ENCODE measurements around the gene TGFBI. TPM values are rescaled to one million over a fixed set of nuclear protein-coding genes. Genes with fewer than 3 reads are reported as not detected.

The TGFBI gene
- total RNA-seq, 1 experiment from 2014 or later: 3.2 TPM

DNA sequence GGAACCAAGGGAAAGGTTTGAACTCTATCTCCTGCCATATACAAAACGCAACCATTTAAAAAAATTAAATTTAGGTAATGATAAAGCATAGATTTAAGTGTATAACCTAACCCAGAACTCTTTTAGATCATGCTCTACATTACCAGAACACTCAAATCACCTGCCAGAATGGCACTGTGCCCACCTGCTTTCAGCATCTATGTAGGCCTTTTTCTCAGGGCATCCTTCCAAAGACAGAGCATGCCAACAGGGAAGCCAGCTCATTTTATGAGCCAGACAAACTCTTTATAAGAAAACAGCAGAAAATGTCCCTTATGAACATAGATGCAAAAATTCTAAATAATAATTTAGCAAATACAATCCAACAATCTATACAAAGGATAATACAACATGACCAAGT, 55.9 kb downstream of the TGFBI start:
- Histone ChIP-seq H3K36me3 (replicated peaks; ENCODE audit: control insufficient read depth, insufficient read depth, low read length) (no peaks in the 10 kb centered on the region), H3K4me3 (ENCODE audit: insufficient read depth, low read depth, low read length) (no peak overlapping the region), H3K27me3 (ENCODE audit: control insufficient read depth, insufficient read depth, low read length) (no peaks in the 10 kb centered on the region; the same call in 1 of the 2 replicates)
- DNase-seq: no peak

- Histone ChIP-seq H3K36me3 (replicated peaks; ENCODE audit: control insufficient read depth, insufficient read depth, low read length) (no peaks in the 10 kb centered on the region), H3K4me3 (ENCODE audit: insufficient read depth, low read depth, low read length) (no peak overlapping the region), H3K27me3 (ENCODE audit: control insufficient read depth, insufficient read depth, low read length) (no peaks in the 10 kb centered on the region; the same call in 1 of the 2 replicates)
- DNase-seq: no peak
Measured at GRCh38 chr5:136086783-136087566, 58.2 kb downstream of the TGFBI start.

DNA sequence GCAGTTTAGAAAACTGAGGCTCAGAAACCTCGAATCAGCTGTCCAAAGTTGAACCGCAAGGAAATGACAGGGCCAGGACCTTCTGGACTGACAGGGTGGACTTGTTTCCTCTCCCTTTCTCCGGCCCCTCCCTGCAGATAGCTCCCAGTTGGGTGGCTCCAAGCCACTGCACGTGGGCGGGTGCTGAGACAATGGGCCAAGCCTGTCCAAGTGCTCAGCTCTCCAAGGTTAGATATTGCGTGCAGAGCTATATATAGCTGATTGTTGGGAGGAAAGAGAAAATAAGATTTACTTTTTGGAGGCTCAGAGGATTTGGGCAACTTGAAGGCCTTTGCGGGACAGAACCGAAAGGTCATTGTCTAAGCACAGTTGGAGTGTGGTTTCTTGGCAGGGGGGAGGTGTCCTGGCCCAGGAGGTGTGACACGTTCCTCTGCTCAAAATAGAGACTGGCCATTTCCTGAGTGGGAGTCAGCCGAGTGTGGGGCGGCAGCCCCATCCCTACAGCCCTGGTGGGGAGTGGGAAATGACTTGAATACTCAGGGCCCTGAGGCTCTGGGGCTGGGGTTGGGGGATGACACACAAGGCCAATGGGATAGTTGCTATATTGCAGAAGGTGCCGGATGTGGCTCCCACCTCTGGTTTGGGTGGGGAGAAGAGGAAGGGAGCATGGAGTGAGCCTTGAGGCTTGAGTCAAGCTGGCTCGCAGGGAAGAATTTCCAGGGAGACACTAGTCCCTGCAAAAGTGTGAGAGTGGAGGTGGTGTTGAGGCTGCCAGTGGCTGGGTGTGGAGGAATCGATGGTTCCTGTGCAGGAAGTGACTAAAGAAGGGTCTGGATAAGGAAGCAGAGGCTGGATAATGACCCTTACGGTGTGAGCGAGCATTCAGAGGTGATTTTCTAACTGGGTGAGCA, 59.4 kb downstream of the TGFBI start:
- DNase-seq: no peak
- Histone ChIP-seq H3K36me3 (replicated peaks; ENCODE audit: control insufficient read depth, insufficient read depth, low read length) (no peaks in the 10 kb centered on the region), H3K4me3 (ENCODE audit: insufficient read depth, low read depth, low read length) (no peak overlapping the region), H3K27me3 (ENCODE audit: control insufficient read depth, insufficient read depth, low read length) (no peaks in the 10 kb centered on the region; the same call in 1 of the 2 replicates)

- Histone ChIP-seq H3K4me3 (ENCODE audit: insufficient read depth, low read depth, low read length) (no peak overlapping the region), H3K27me3 (ENCODE audit: control insufficient read depth, insufficient read depth, low read length) (no peaks in the 10 kb centered on the region), H3K36me3 (replicated peaks; ENCODE audit: control insufficient read depth, insufficient read depth, low read length) (no peaks in the 10 kb centered on the region)
- no peak for DNase-seq
Measured at GRCh38 chr5:136089791-136090190, 61.0 kb downstream of the TGFBI start.

GRCh38 chr5:136090319-136090718, 61.5 kb downstream of the TGFBI start:
- no peaks in the 10 kb centered on the region for H3K36me3 ChIP-seq (replicated peaks; ENCODE audit: control insufficient read depth, insufficient read depth, low read length)
- DNase-seq: no peak
- no peaks in the 10 kb centered on the region for H3K27me3 ChIP-seq (ENCODE audit: control insufficient read depth, insufficient read depth, low read length)
- H3K4me3 ChIP-seq (ENCODE audit: insufficient read depth, low read depth, low read length): no peak overlapping the region

DNA sequence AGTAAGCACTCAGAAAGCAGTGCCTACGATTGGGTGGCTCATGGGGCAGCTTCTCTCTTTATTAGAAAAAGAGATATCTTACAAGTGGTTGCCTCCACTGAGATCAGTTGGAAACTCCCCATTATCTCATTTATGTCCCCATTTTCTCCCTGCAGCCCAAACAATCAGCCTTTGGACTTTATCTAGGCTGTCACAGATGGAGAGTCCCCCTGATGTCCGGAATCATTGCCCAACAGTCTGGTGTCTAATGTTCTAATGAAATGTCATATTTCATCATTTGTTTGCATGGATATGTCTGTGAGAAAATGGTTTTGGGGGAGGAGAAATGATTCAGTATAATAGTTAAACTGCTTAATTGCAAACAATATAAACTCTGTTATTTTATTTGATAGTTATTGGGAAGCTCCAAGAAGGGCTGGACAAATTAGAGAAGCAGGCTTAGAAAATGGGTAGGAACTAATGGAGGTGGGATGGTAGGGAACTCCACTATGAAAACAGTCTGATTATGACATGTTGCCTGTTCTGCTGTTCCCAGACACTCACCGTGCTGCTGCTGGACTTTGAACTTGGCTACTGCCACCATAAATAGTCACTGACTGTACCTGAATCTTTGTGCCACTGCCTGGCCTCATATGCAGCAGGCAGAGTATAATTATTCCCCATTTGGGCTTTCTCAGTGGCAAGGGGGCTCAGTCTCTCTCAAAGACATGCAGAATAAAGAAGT, 65.6 kb downstream of the TGFBI start:
- DNase-seq: no peak
- H3K36me3 ChIP-seq (replicated peaks; ENCODE audit: control insufficient read depth, insufficient read depth, low read length): no peaks in the 10 kb centered on the region
- no peaks in the 10 kb centered on the region for H3K27me3 ChIP-seq (ENCODE audit: control insufficient read depth, insufficient read depth, low read length)
- no peak overlapping the region for H3K4me3 ChIP-seq (ENCODE audit: insufficient read depth, low read depth, low read length)

GRCh38 chr5:136094913-136095641, 66.3 kb downstream of the TGFBI start:
- Histone ChIP-seq H3K36me3 (replicated peaks; ENCODE audit: control insufficient read depth, insufficient read depth, low read length) (no peaks in the 10 kb centered on the region), H3K4me3 (ENCODE audit: insufficient read depth, low read depth, low read length) (no peak overlapping the region)
- no peak for DNase-seq

GRCh38 chr5:136098176-136098575, 69.4 kb downstream of the TGFBI start:
- no peaks in the 10 kb centered on the region for H3K36me3 ChIP-seq (replicated peaks; ENCODE audit: control insufficient read depth, insufficient read depth, low read length)
- no peak for DNase-seq
- H3K4me3 ChIP-seq (ENCODE audit: insufficient read depth, low read depth, low read length): no peak overlapping the region
- H3K27me3 ChIP-seq (ENCODE audit: control insufficient read depth, insufficient read depth, low read length): no peaks in the 10 kb centered on the region

More at GRCh38 chr5:136094913-136095641, 66.3 kb downstream of the TGFBI start:
- no peaks in the 10 kb centered on the region for H3K27me3 ChIP-seq (ENCODE audit: control insufficient read depth, insufficient read depth, low read length)

DNA sequence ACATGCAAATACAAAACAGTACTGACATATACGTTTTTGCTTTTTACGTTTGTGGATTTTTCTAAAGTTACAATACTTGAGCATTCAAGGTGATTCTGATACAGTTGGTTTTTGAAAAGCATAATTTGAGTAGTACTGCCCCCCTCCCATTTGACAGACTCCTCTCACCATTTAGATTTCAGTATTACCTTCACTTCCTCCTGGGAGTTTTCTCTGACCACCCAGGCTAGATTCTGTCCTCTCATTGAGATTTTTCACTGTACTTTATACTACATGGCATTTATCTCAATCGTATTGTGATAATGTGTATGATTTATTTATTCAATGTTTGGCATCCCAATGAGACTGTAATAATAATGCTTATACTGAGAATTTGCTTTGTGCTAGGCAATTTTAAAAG, 71.1 kb downstream of the TGFBI start:
- Histone ChIP-seq H3K36me3 (replicated peaks; ENCODE audit: control insufficient read depth, insufficient read depth, low read length) (no peaks in the 10 kb centered on the region), H3K27me3 (ENCODE audit: control insufficient read depth, insufficient read depth, low read length) (no peaks in the 10 kb centered on the region), H3K4me3 (ENCODE audit: insufficient read depth, low read depth, low read length) (no peak overlapping the region)
- DNase-seq: no peak

GRCh38 chr5:136101884-136102283, 73.1 kb downstream of the TGFBI start:
- no peaks in the 10 kb centered on the region for H3K27me3 ChIP-seq (ENCODE audit: control insufficient read depth, insufficient read depth, low read length)
- H3K4me3 ChIP-seq (ENCODE audit: insufficient read depth, low read depth, low read length): no peak overlapping the region
- no peaks in the 10 kb centered on the region for H3K36me3 ChIP-seq (replicated peaks; ENCODE audit: control insufficient read depth, insufficient read depth, low read length)
- DNase-seq: no peak

GRCh38 chr5:136103118-136103517, 74.3 kb downstream of the TGFBI start:
- DNase-seq: no peak
- Histone ChIP-seq H3K4me3 (ENCODE audit: insufficient read depth, low read depth, low read length) (no peak overlapping the region), H3K36me3 (replicated peaks; ENCODE audit: control insufficient read depth, insufficient read depth, low read length) (no peaks in the 10 kb centered on the region), H3K27me3 (ENCODE audit: control insufficient read depth, insufficient read depth, low read length) (no peaks in the 10 kb centered on the region)

DNA sequence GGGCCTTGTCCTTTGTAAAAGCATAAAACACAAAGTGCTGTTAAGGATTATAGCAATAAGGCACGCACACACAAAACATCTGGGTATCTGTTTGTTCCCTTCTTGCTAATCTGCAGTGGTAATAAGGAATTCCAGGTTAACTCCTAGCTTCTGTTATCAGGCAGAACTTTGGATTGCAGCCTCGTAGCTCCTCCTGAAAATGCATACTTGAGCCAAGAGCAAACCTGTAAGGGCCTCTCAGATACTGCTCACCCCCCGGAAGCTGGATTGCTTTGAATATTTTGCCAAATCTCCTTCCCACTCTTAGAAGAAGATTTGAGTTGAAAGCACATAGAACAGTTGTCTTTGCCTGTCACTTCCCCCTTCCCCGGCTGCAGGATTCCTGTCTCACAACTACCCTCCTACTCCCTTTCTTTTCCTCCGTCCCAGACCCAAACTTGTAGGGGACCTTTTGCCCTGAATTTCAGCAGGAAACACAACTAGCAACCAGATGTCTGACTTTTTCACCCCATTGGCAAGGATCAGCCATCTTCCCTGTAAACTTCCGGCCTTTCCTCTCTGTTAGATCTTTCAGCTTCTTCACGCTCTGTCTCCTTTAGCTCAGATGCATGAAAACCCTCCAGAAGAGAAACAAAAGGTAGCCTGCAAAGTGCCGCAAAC, 75.6 kb downstream of the TGFBI start:
- no peak overlapping the region for H3K4me3 ChIP-seq (ENCODE audit: insufficient read depth, low read depth, low read length)
- H3K36me3 ChIP-seq (replicated peaks; ENCODE audit: control insufficient read depth, insufficient read depth, low read length): no peaks in the 10 kb centered on the region
- H3K27me3 ChIP-seq (ENCODE audit: control insufficient read depth, insufficient read depth, low read length): no peaks in the 10 kb centered on the region
- DNase-seq: no peak

DNA sequence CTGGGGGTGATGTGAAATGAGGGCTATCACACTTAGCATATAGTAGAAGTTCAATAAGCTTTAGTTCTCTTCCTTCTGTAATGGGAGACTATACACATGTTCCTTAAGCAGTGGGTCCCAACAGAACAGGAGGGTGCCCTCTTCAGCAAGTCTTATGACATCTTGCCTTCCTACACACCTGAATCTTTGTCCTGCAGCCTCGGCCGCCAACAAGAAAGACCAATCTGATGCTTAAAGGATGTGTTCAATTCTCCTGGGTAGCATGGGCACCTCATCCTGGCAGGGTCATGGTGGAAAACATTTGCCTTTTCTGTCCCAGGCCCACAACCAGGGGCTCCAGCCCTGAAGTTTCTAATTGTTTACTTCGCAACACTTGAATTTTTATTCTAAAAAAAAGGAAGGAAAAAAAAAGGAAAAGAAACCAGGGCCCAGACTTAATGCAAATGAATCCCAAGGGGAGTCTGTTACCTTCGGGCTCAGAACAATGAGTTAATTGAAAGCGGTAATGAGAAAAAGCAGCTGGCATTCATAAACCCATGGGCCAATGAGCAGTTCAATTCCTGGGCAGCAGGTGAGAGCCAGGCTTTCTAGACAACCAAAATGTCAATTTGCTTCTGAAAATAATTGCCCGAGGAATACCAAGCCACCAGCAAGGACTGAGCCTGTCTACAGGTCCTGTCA, 77.7 kb downstream of the TGFBI start:
- Histone ChIP-seq H3K36me3 (replicated peaks; ENCODE audit: control insufficient read depth, insufficient read depth, low read length) (no peaks in the 10 kb centered on the region), H3K4me3 (ENCODE audit: insufficient read depth, low read depth, low read length) (no peak overlapping the region), H3K27me3 (ENCODE audit: control insufficient read depth, insufficient read depth, low read length) (no peaks in the 10 kb centered on the region; the same call in 1 of the 2 replicates)
- no peak for DNase-seq
